Measurements from ENCODE around the gene AKT1S1.
"Not testable (repeated sequence)": the region's sequence is repeated elsewhere in the genome, so short reads cannot be mapped to it uniquely, and the experiment has no call there.

AKT1S1 gene

DNA sequence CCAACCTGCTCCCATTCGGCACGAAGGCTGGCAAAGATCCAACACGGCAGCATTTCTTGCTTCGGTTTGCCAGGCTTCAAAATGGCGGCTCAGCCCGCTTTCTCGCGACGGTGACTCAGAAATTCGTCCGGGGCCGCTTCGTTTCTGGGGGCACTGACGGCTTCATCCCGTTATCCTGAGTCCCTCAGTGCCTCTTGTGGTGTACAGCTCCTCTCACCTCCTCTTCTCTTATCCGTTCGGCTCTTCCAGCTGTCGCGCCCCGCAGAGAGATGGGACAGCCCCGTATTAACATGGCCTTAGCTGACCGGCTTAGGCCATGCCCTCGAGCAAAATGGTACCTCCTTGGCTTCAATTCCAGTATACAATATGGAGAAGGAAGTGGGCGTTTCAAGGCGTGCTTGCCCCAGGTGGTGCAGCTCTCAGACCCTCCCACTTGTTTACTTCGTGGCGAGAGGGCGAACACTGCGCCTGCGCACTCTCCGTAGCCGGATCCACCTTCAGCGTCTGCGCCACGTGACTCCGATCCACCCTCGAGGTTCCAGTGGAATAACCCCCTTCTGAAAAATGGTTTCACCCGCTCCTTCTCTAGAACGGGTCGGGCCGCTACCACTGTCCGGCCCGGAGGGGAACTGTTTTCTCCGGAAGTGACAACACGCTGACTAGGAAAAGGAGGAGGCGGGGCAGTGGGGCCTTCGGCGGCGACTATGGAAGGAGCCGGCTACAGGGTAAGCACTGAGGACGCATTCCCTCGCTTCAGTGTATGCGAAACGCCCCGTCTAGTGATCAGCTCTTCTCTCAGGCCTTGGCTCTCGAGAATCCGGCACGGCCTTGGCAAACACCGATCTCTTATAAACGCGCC is at the start of gene AKT1S1, which contains the start of gene TBC1D17:
Gene AKT1S1, minus strand, starts transcription at position 336 of the 859 bp plus-strand sequence. CDS start 4,060 bp downstream, outside the sequence.
Gene TBC1D17, plus strand, starts transcription at position 683 of the 859 bp plus-strand sequence. Its CDS starts 22 bp downstream, at position 705.
- Histone ChIP-seq H3K9me3 (ENCODE audit: insufficient read depth, low read length) (no peaks in the 10 kb centered on the region), H3K9ac (ENCODE audit: insufficient read length, low read depth) (peak within 1 kb of the TSS; percentile 96), H3K36me3 (ENCODE audit: insufficient read depth, insufficient read length, low read length) (peaks cover 66% of the 10 kb centered on the region), H3K4me1 (ENCODE audit: insufficient read depth, insufficient read length) (peaks cover 15% of the 10 kb centered on the region), H3K4me3 (ENCODE audit: insufficient read length, low read depth) (peak within 1 kb of the TSS; percentile 94), H3K27me3 (ENCODE audit: insufficient read depth, insufficient read length) (no peaks in the 10 kb centered on the region)
- TF ChIP-seq SUZ12 (IDR thresholded peaks at IDR 0.05; ENCODE audit: extremely low read depth, insufficient read depth, insufficient read length) (no peak), ZNF274 (IDR thresholded peaks at IDR 0.05; ENCODE audit: low read depth, low read length) (no peak), YY1 (IDR thresholded peaks at IDR 0.05; ENCODE audit: insufficient read depth, insufficient read length) (peak; percentile 92)
- DNase-seq (ENCODE audit: low read depth, low spot score) = peak; percentile 96

DNA sequence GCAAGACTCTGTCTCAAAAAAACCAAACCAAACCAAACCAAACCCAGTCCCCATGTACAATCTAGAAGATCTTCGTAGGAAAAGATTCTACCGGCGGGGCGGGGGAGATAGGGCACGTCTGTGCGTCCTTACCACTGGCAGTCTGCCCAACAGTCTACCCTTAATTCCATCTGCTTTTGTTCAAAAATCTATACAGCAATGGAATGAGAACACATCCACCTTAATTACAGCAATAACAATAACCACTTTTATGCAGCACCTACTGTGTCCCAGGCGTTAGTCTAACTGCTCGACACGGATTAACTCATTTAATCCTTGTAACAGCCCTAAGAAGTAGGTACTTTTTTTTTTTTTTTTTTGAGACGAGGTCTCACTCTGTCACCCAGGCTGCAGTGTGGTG is 49.4 kb upstream of the AKT1S1 start:
- H3K9ac ChIP-seq (ENCODE audit: insufficient read length, low read depth) = no peak overlapping the region
- no peak overlapping the region for H3K4me3 ChIP-seq (ENCODE audit: insufficient read length, low read depth)
- no peaks in the 10 kb centered on the region for H3K9me3 ChIP-seq (ENCODE audit: insufficient read depth, low read length)
- no peak for DNase-seq (ENCODE audit: low read depth, low spot score)
- peaks cover 60% of the 10 kb centered on the region for H3K36me3 ChIP-seq (ENCODE audit: insufficient read depth, insufficient read length, low read length)
- H3K4me1 ChIP-seq (ENCODE audit: insufficient read depth, insufficient read length) = peaks cover 30% of the 10 kb centered on the region
- TF ChIP-seq ZNF274 (IDR thresholded peaks at IDR 0.05; ENCODE audit: low read depth, low read length) (no peak), YY1 (IDR thresholded peaks at IDR 0.05; ENCODE audit: insufficient read depth, insufficient read length) (no peak), SUZ12 (IDR thresholded peaks at IDR 0.05; ENCODE audit: extremely low read depth, insufficient read depth, insufficient read length) (no peak)
- no peaks in the 10 kb centered on the region for H3K27me3 ChIP-seq (ENCODE audit: insufficient read depth, insufficient read length)

DNA sequence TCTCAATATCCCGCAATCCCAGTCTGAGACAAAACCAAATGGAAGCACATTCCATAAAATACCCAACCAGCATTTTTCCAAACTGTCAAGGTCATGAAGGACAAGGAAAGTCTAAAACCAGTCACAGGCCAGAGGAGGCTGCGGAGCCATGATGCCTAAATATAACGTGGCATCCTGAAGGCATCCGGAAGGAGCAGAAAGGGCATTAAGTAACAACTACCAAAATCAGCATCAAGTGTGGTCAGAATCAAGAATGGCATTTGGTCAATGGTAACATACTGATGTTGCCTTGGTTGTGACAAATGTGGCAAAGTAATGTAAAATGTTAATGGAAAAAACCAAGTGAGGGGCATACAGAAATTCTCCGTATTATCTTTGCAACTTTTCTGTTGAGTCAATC is 48.3 kb upstream of the AKT1S1 start:
- no peak overlapping the region for H3K9ac ChIP-seq (ENCODE audit: insufficient read length, low read depth)
- no peak overlapping the region for H3K4me3 ChIP-seq (ENCODE audit: insufficient read length, low read depth)
- peaks cover 70% of the 10 kb centered on the region for H3K36me3 ChIP-seq (ENCODE audit: insufficient read depth, insufficient read length, low read length)
- no peak for DNase-seq (ENCODE audit: low read depth, low spot score)
- H3K27me3 ChIP-seq (ENCODE audit: insufficient read depth, insufficient read length) = no peaks in the 10 kb centered on the region
- H3K4me1 ChIP-seq (ENCODE audit: insufficient read depth, insufficient read length) = peaks cover 37% of the 10 kb centered on the region
- TF ChIP-seq SUZ12 (IDR thresholded peaks at IDR 0.05; ENCODE audit: extremely low read depth, insufficient read depth, insufficient read length) (no peak), ZNF274 (IDR thresholded peaks at IDR 0.05; ENCODE audit: low read depth, low read length) (no peak), YY1 (IDR thresholded peaks at IDR 0.05; ENCODE audit: insufficient read depth, insufficient read length) (no peak)
- H3K9me3 ChIP-seq (ENCODE audit: insufficient read depth, low read length) = no peaks in the 10 kb centered on the region

DNA sequence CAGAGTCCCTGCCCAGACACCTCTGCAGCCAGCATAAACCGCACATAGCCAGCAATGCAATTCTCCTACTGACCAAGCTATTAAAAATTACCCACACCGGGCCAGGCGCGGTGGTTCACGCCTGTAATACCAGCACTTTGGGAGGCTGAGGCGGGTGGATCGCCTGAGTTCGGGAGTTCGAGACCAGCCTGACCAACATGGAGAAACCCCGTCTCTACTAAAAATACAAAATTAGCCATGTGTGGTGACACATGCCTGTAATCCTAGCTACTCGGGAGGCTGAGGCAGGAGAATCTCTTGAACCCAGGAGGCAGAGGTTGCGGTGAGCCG is 47.7 kb upstream of the AKT1S1 start:
- Histone ChIP-seq H3K36me3 (ENCODE audit: insufficient read depth, insufficient read length, low read length) (peaks cover 72% of the 10 kb centered on the region), H3K4me1 (ENCODE audit: insufficient read depth, insufficient read length) (peaks cover 41% of the 10 kb centered on the region)
- not testable (repeated sequence) for H3K4me3 ChIP-seq (ENCODE audit: insufficient read length, low read depth); DNase-seq (ENCODE audit: low read depth, low spot score); H3K27me3 ChIP-seq (ENCODE audit: insufficient read depth, insufficient read length); H3K9me3 ChIP-seq (ENCODE audit: insufficient read depth, low read length); H3K9ac ChIP-seq (ENCODE audit: insufficient read length, low read depth)

DNA sequence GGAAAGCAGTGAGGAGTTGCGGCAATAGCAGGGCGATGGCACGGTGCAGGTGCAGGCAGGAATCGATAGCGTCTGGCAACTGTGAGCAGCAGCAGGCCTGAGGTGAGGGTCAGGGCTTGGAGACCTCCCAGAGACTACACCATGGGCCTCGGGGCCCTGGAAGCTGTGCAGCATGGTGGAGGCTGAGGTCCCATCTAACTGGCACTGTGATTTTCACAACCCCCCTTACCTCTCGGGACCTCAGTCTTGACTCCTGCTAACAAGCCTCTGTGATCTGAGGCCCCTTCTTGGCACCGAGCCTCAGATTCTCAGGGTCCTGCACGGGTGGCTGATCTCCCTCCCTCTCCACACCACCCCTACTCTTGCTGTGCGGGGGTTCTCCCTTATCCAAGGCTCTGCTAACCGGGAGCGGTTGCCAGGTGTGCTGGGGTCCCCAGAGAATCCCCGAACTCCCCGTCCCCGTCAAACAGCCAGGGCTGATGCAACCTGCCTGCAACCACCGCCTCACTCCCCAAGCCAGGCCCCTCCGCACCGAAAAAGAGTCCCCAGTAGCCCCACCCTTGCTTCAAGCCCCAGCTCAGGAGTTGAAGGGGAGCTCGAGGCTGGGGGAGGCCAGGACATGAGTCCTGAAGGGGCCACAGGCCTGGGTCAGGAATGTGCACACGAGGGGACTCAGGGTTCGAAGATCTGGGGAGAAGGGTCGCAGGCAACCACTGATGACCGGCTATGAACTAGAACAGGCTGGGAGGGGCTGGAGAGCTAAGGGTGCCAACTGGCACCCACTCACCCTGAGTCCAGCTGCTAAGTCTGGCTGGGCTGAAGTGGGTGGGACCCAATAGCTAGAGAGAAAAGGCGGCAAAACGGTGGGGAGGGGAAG is 47.1 kb upstream of the AKT1S1 start:
- Histone ChIP-seq H3K4me3 (ENCODE audit: insufficient read length, low read depth) (no peak overlapping the region), H3K36me3 (ENCODE audit: insufficient read depth, insufficient read length, low read length) (peaks cover 77% of the 10 kb centered on the region), H3K9ac (ENCODE audit: insufficient read length, low read depth) (peak overlapping the region; percentile 13), H3K27me3 (ENCODE audit: insufficient read depth, insufficient read length) (no peaks in the 10 kb centered on the region), H3K9me3 (ENCODE audit: insufficient read depth, low read length) (no peaks in the 10 kb centered on the region), H3K4me1 (ENCODE audit: insufficient read depth, insufficient read length) (peaks cover 41% of the 10 kb centered on the region)
- DNase-seq (ENCODE audit: low read depth, low spot score) = no peak
- no peak for TF ChIP-seq SUZ12 (IDR thresholded peaks at IDR 0.05; ENCODE audit: extremely low read depth, insufficient read depth, insufficient read length)
- TF ChIP-seq YY1 (IDR thresholded peaks at IDR 0.05; ENCODE audit: insufficient read depth, insufficient read length) = no peak
- no peak for TF ChIP-seq ZNF274 (IDR thresholded peaks at IDR 0.05; ENCODE audit: low read depth, low read length)

DNA sequence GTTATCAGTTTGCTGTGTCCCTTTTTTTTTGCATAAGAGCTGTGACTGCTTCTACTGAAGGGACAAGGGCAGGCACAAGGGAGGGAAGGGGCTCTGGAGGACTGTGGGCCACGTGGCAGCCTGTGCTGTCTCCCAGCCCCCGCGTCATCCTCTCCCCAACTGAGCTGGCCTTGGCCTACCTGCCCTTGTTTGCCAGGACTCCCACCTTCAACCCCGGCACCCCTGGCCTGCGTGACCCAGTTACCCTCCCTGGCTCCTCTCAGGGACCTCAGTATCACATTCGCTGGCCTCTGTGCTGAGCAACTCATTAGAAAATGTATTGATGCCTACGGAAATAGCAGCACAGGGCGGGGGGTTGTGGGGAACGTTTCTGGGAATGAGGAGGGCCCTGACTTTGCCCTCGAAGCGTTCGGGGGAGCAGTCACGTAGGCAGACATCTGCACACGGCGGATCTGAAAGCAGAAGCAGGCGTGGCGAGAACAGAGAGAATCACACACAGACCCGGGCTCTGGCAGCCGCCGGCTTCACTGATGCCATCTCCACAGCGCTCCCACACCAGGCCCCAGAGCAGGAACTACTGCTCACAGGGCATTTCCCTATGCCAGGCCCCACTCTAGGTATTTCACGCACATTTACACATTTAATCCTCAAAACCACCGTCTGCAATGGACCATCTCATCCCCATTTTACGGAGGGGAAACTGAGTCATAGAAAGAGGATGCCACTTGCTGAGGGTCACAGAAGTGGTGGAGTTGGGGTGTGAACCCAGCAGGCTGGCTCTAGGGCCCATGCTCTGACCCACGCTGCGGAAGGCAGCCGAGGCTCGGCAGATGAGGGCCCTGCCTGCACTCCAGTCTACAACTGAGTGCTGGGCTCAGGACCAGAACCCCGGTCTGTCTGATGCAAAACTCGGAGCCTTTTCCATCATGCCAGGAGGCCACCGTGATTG is 46.2 kb upstream of the AKT1S1 start:
- Histone ChIP-seq H3K9me3 (ENCODE audit: insufficient read depth, low read length) (no peaks in the 10 kb centered on the region), H3K9ac (ENCODE audit: insufficient read length, low read depth) (peak overlapping the region; percentile 50), H3K4me1 (ENCODE audit: insufficient read depth, insufficient read length) (peaks cover 41% of the 10 kb centered on the region), H3K36me3 (ENCODE audit: insufficient read depth, insufficient read length, low read length) (peaks cover 84% of the 10 kb centered on the region), H3K27me3 (ENCODE audit: insufficient read depth, insufficient read length) (no peaks in the 10 kb centered on the region), H3K4me3 (ENCODE audit: insufficient read length, low read depth) (no peak overlapping the region)
- TF ChIP-seq SUZ12 (IDR thresholded peaks at IDR 0.05; ENCODE audit: extremely low read depth, insufficient read depth, insufficient read length) (no peak), YY1 (IDR thresholded peaks at IDR 0.05; ENCODE audit: insufficient read depth, insufficient read length) (no peak), ZNF274 (IDR thresholded peaks at IDR 0.05; ENCODE audit: low read depth, low read length) (no peak)
- no peak for DNase-seq (ENCODE audit: low read depth, low spot score)
